Central memory CD8-positive, alpha-beta T cell (primary cell): ENCODE results near the gene AGPAT3.

Source experiments
- ATAC-seq: fragments of 150-1000 bp; cut with Tn5 transposase; replicated peaks from 2 replicates; pipeline ENCODE4 v1.10.0; 2022; ENCODE audit warnings: mild to moderate bottlenecking, moderate FRiP score, moderate number of reproducible peaks; ENCODE audit not compliant: poor library complexity, severe bottlenecking; ENCODE audit errors: extremely low read depth
- DNase-seq, 2 donors: peaks; one replicate each; pipeline ENCODE4 v3.0.0; 2021; ENCODE audit warnings: low spot score in 2 of 2
- H3K27ac Mint-ChIP-seq: one replicate; pipeline ENCODE4 v1.8.0; 2022; ENCODE audit warnings: low read depth, mild to moderate bottlenecking, moderate library complexity, mixed read lengths
- H3K27me3 Mint-ChIP-seq: one replicate; pipeline ENCODE4 v1.8.0; 2022; ENCODE audit warnings: mixed read lengths
- H3K36me3 Mint-ChIP-seq: one replicate; pipeline ENCODE4 v1.8.0; 2022; ENCODE audit warnings: mild to moderate bottlenecking, moderate library complexity, mixed read lengths; ENCODE audit not compliant: insufficient read depth
- H3K4me1 Mint-ChIP-seq: one replicate; pipeline ENCODE4 v1.8.0; 2022; ENCODE audit warnings: mixed read lengths
- H3K4me3 Mint-ChIP-seq: one replicate; pipeline ENCODE4 v1.8.0; 2022; ENCODE audit warnings: mild to moderate bottlenecking, moderate library complexity, mixed read lengths
- H3K9me3 Mint-ChIP-seq: one replicate; pipeline ENCODE4 v1.8.0; 2022; ENCODE audit warnings: mixed read lengths

The AGPAT3 gene

DNA sequence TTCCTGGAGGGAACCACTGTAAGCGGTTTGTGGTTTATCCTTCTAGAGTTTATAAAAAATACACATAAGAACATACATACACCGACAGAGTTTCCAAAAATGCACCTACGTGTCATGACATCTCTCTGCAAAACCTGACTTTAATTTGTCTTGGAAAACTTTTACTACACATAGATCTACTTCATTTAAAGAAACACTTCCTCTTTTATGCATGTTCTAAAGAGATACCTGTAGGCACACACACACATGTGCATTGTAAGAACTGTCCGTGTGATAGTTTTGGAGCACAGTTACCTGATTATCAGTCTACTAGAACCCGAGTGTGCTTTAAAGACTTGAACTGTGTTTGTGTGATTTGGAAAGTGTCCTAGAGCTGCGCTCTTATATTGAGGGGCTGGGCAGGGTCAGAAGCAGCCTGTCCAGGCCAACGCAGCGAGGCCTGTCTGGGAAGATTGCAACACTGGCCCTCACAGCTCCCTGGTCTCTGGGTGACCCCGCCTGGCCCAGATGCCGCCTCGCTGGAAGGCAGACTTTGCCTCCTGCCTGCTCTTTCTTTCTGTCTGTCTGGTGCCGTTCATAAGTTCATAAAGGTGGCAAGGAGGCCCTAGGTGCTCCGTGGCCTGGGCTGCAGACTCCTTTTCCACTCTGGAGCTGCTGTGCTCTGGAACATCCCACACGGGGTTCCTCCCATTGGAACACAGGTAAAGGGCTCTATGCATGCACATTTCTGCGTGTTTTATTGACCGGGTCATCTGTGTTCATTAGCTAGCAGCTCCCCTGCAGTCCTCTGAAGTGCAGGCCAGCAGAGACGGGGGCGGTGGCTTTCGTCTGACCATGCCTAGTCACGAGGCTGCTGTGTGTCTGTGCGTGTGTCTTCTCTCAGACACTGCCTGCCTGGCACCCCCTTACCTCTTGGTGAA is 46.3 kb downstream of the AGPAT3 start:
- peaks cover 19% of the 10 kb centered on the region for H3K36me3 Mint-ChIP-seq
- no peak overlapping the region for H3K4me3 Mint-ChIP-seq
- no peak overlapping the region for H3K27ac Mint-ChIP-seq
- H3K27me3 Mint-ChIP-seq: no peaks in the 10 kb centered on the region
- ATAC-seq (no peak), DNase-seq (no peak)
- H3K9me3 Mint-ChIP-seq: peaks cover 5% of the 10 kb centered on the region
- peaks cover 36% of the 10 kb centered on the region for H3K4me1 Mint-ChIP-seq

DNA sequence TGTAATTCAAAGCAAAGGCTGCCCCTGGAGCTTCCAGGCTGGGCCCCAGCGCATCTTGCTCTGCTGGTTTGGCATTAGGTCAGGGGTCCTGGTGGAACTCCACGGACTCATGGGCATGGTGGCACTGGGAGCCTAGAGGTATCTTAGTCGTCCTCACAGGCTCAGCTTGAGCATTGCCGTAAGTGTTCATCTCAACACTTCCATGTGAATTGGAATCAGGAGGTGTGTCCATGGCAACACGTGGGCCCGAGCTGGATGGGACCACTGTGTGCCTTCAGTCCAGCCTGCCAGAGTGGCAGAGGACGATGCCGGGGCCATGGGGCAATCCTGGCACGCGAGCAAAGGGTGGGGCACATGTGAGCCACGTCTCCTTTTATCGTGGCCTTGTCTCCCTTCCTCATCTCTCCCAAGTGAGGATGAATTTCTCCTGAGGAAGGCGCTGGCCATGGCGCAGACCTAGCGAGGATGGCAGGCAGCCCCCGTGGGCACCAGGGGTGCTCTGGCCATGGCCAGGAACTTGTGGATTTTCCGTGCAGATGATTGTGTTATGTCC is 47.0 kb downstream of the AGPAT3 start:
- Mint-ChIP-seq H3K27me3 (no peaks in the 10 kb centered on the region), H3K27ac (no peak overlapping the region), H3K4me1 (peaks cover 43% of the 10 kb centered on the region), H3K9me3 (peaks cover 5% of the 10 kb centered on the region), H3K4me3 (no peak overlapping the region), H3K36me3 (peaks cover 19% of the 10 kb centered on the region)
- DNase-seq: no peak
- no peak for ATAC-seq

- peaks cover 5% of the 10 kb centered on the region for H3K9me3 Mint-ChIP-seq
- no peak overlapping the region for H3K27ac Mint-ChIP-seq
- DNase-seq: no peak
- no peak overlapping the region for H3K4me3 Mint-ChIP-seq
- no peaks in the 10 kb centered on the region for H3K27me3 Mint-ChIP-seq
- peaks cover 48% of the 10 kb centered on the region for H3K4me1 Mint-ChIP-seq
- no peak for ATAC-seq
- peaks cover 21% of the 10 kb centered on the region for H3K36me3 Mint-ChIP-seq
Observed at GRCh38 chr21:43912500-43912899, 47.5 kb downstream of the AGPAT3 start.

GRCh38 chr21:43912910-43913309 is 47.9 kb downstream of the AGPAT3 start:
- peaks cover 21% of the 10 kb centered on the region for H3K36me3 Mint-ChIP-seq
- H3K4me1 Mint-ChIP-seq: peaks cover 51% of the 10 kb centered on the region
- ATAC-seq (no peak), DNase-seq (no peak)
- no peak overlapping the region for H3K4me3 Mint-ChIP-seq
- peaks cover 5% of the 10 kb centered on the region for H3K9me3 Mint-ChIP-seq
- H3K27me3 Mint-ChIP-seq: no peaks in the 10 kb centered on the region
- no peak overlapping the region for H3K27ac Mint-ChIP-seq

GRCh38 chr21:43913928-43914327 is 48.9 kb downstream of the AGPAT3 start:
- Mint-ChIP-seq H3K4me3 (no peak overlapping the region), H3K9me3 (peaks cover 5% of the 10 kb centered on the region), H3K4me1 (peaks cover 54% of the 10 kb centered on the region), H3K27ac (no peak overlapping the region), H3K36me3 (peaks cover 24% of the 10 kb centered on the region), H3K27me3 (no peaks in the 10 kb centered on the region)
- ATAC-seq (no peak), DNase-seq (no peak)

DNA sequence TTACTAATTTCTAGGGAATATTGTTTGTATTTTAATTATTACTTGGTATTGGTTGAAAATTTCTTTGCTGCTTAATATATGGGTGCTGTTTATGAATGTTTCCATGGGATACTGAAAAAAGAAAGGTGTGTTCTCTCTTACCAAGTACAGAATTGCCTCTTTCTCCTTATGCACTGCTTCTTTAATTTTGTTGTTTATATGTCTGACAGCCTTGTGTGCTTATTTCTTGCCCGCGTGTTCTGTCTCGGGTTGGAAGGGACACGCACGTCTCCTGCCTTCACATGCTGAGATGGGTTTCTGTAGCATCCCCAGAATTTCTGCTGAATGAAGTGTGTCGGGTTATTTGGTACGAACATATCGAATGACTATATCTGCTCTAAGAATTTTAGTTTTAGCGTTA is 51.1 kb downstream of the AGPAT3 start:
- Mint-ChIP-seq H3K36me3 (peaks cover 22% of the 10 kb centered on the region), H3K27me3 (no peaks in the 10 kb centered on the region), H3K4me1 (peaks cover 58% of the 10 kb centered on the region), H3K9me3 (peaks cover 5% of the 10 kb centered on the region), H3K27ac (peak overlapping the region; percentile 87), H3K4me3 (peak overlapping the region; percentile 78)
- ATAC-seq: no peak
- no peak for DNase-seq

DNA sequence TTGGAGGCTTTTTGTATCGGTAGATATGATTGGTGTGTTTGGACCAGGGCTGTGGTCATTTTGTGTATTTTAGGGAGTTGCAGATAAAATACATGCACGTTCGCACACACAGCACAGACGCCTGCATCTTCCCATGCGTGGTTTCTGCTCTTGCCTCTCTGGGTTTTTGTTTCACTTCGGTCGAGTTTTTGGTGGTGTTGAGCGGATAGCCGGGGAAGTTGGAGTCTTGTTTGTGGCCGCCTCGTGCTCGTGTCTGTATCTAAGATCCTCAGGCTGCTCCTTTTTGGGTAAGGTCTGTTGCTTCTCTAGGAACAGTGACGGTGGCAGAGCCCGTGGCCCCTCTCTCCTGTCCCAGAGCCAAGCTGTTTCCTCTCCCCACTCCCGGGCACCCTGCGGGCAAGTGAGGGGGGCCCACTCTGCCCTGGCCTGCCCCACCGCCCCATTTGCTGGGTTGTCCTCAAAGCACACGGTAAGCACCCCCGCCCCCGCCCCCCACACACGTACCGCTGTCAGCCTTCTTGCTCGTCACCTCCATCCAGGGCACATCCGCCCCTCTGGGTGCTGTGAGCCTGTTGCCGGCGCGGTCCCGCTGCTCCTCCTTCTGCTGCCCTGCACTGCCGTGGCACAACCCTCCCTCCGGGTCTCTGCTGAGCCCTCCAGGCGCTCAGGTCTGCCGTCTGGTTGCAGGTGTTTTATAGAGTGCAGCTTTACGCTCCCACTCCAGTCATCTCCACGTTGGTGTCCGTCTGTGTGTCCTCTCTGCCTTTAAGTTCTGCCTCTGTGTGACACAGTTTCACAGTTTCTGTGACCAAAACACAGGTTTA is 51.9 kb downstream of the AGPAT3 start:
- DNase-seq: peak; percentile 63 to 65
- Mint-ChIP-seq H3K27me3 (no peaks in the 10 kb centered on the region), H3K36me3 (peaks cover 25% of the 10 kb centered on the region), H3K4me3 (peak overlapping the region; percentile 78), H3K9me3 (peaks cover 5% of the 10 kb centered on the region), H3K4me1 (peaks cover 60% of the 10 kb centered on the region), H3K27ac (peak overlapping the region; percentile 87)
- ATAC-seq: peak; percentile 90

DNA sequence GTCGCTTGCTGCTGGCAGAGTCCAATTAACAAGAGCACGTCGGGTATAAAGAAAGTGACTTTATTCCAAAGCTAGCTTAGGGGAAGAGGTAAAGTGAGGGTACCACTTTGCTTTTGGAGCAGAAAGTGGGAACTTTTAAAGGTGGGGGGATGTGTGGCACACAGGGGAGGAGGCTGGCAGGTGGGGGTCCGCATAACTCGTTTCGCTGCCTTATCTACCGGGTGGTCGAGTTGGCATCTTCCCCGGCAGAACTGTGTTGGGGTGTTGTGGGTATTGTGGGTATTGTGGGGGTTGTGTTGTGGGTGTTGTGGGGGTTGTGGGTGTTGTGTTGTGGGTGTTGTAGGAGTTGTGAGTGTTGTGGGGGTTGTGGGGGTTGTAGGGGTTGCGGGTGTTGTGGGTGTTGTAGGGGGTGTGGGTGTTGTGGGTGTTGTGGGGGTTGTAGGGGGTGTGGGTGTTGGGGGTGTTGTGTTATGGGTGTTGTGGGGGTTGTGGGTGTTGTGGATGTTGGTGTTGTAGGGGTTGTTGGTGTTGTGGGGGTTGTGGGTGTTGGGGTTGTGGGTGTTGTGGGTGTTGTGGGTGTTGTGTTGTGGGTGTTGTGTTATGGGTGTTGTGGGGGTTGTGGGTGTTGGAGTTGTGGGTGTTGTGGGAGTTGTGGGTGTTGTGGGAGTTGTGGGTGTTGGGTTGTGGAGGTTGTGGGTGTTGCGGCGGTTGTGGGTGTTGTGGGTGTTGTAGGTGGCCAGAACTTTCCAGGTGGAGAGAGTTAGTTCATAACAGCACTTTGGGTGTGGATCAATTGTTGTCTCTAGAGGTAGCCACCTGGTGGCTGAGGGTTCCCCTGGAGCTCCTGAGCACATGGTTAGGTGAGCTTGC is 52.7 kb downstream of the AGPAT3 start:
- Mint-ChIP-seq H3K4me1 (peaks cover 59% of the 10 kb centered on the region), H3K9me3 (no peaks in the 10 kb centered on the region), H3K36me3 (peaks cover 27% of the 10 kb centered on the region), H3K27me3 (no peaks in the 10 kb centered on the region), H3K27ac (peak overlapping the region; percentile 87), H3K4me3 (peak overlapping the region; percentile 78)
- no peak for ATAC-seq
- DNase-seq: no peak

GRCh38 chr21:43918385-43918947 is 53.4 kb downstream of the AGPAT3 start:
- no peak for DNase-seq
- H3K4me1 Mint-ChIP-seq: peaks cover 59% of the 10 kb centered on the region
- H3K27me3 Mint-ChIP-seq: no peaks in the 10 kb centered on the region
- no peaks in the 10 kb centered on the region for H3K9me3 Mint-ChIP-seq
- H3K4me3 Mint-ChIP-seq: peak overlapping the region; percentile 78
- peaks cover 27% of the 10 kb centered on the region for H3K36me3 Mint-ChIP-seq
- peak overlapping the region; percentile 87 for H3K27ac Mint-ChIP-seq
- no peak for ATAC-seq

DNA sequence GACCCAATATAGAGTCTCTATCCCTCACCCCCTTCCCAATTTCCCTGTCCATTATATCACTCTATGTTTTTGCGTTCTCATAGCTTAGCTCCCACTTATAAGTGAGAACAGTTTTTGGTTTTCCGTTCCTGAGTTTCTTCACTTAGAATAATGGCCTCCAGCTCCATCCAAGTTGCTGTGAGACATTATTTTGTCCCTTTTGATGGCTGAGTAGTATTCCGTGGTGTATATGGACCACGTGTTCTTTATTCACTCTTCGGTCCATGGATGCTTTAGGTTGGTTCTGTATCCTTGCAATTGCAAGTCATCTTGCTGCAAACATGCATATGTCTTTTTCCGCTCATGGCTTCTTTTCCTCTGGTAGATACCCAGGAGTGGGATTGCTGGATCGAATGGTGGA is 54.3 kb downstream of the AGPAT3 start:
- Mint-ChIP-seq H3K4me1 (peaks cover 59% of the 10 kb centered on the region), H3K36me3 (peaks cover 30% of the 10 kb centered on the region), H3K9me3 (no peaks in the 10 kb centered on the region), H3K4me3 (no peak overlapping the region), H3K27me3 (no peaks in the 10 kb centered on the region), H3K27ac (no peak overlapping the region)
- ATAC-seq (no peak), DNase-seq (no peak)

DNA sequence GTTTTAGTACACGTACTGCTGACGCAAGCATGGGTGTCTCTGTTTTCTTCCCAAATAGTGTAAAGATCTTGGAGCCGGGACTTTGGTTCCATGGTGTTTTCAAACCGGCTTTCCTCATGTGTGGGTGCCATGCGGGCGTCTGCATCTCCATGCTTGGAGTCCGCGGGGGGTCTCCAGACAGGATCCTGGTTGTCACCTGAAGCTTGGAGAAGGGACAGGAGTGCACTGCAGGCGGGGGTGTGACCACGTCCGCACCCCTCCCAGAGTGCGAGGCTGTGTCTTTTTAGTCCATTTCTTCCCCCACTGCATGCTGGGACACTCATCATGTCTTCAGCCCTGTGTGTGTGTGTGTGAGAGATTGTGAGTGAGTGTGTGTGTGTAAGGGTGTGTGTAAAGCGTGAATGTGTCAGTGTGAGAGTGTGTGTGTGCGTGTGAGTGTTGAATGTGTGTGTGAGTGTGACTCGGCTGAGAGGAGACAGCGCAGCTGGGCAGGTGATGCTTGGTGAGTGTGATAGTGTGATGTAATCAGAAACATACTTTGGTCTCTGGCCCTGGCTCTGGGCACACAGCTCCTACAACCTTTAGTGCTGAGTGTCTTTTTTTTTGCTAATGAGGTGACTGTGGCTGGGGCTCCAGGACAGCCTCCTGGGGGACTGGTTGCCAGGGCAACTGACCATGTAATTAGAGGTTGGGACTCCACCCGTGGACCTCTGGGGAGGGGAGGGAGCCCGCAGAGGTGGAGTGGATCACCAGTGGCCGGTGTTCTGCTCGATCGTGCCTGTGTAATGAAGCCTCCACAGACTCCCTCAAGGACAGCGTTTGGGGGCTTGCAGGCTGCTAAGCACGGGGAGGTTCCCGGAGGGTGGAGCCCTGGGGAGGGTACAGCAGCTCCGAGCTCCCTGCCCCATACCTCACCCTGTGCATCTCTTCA is 55.1 kb downstream of the AGPAT3 start:
- H3K4me3 Mint-ChIP-seq: no peak overlapping the region
- H3K36me3 Mint-ChIP-seq: peaks cover 33% of the 10 kb centered on the region
- H3K9me3 Mint-ChIP-seq: no peaks in the 10 kb centered on the region
- ATAC-seq (no peak), DNase-seq (no peak)
- peaks cover 59% of the 10 kb centered on the region for H3K4me1 Mint-ChIP-seq
- H3K27ac Mint-ChIP-seq: no peak overlapping the region
- no peaks in the 10 kb centered on the region for H3K27me3 Mint-ChIP-seq
